GM20000 (cell line): Measurements from ENCODE around the gene CDC5L.

ENCODE experiments used
- DNase-seq: peaks from one replicate; pipeline ENCODE4 v3.0.0; 2012; ENCODE audit warnings: low spot score
- CTCF ChIP-seq: IDR thresholded peaks from 2 replicates; pipeline ENCODE4 v1.5.1; 2012; ENCODE audit warnings: mild to moderate bottlenecking, control low read depth; ENCODE audit errors: extremely low read depth, missing control alignments

The CDC5L gene

GRCh38 chr6:44422531-44422930, 35.0 kb downstream of the CDC5L start:
- no peak for DNase-seq
- no peak for TF ChIP-seq CTCF

GRCh38 chr6:44423306-44423705, 35.8 kb downstream of the CDC5L start:
- no peak for DNase-seq
- TF ChIP-seq CTCF: no peak

- TF ChIP-seq CTCF: no peak
- no peak for DNase-seq
Observed at GRCh38 chr6:44425951-44426350, 38.4 kb downstream of the CDC5L start.

- DNase-seq: no peak
- TF ChIP-seq CTCF: no peak
Observed at GRCh38 chr6:44428682-44429081, 41.2 kb downstream of the CDC5L start.

GRCh38 chr6:44430326-44430725, 42.8 kb downstream of the CDC5L start:
- no peak for TF ChIP-seq CTCF
- no peak for DNase-seq

GRCh38 chr6:44431118-44431725, 43.7 kb downstream of the CDC5L start:
- peak; percentile 35 for DNase-seq
- peak; percentile 29 for TF ChIP-seq CTCF

GRCh38 chr6:44432227-44432626, 44.7 kb downstream of the CDC5L start:
- DNase-seq: no peak
- TF ChIP-seq CTCF: no peak
